NCI-H1048 (cell line): ENCODE results near the gene PIP4P1.
"Not testable (repeated sequence)": the region's sequence is repeated elsewhere in the genome, so short reads cannot be mapped to it uniquely, and the experiment has no call there.

Experiments
- DNase-seq: peaks from one replicate; lab custom pipeline; 2025; lab: John Stamatoyannopoulos, UW

The PIP4P1 gene

DNA sequence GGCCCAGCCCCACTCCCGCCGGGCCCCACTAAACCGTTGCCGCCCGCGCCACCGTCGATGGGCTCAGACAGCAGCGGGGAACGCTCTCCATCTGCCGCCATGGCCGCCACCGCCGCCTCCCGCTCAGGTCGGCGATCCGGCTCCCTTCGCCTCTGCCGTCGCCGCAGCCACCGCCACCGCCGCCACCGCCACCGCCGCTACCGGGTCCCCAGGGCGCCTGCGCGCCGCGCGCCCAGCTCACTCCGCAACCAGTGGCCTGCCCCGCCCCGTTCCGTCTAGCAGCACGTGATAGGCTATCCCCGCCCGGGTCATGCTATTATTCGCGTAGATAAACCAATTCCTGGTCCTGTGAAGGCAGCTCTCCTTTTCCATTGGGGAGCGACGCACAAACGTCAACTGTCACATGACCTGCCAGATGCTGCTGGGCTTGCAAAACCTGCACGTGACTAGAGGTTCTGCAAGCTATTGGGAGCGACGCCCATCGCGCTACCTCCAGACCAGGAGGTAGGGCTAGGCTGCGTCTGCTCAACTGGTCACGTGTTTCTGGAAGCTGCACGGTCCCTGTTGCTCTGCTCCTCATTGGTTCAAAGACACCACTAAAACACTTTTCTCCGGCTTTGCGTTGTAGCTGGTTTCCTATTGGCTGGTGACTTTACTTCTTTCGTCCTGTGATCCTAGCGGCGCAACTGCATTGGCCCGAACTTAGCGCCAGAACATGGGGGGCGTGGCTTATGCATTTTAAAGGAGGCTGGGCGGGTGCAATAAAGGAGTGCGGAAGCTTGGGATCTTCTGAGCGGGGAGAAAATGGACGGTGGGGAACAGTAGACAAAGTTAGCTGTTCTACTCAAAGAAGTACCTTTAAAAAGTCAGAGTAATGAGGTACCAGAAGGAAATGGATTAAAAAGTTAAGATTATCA, at the start of gene PIP4P1:
Gene PIP4P1 (minus strand): TSS at position 210 of the 917 bp plus-strand sequence. CDS start 109 bp downstream, at position 101.
- peak; percentile 96 for DNase-seq

DNA sequence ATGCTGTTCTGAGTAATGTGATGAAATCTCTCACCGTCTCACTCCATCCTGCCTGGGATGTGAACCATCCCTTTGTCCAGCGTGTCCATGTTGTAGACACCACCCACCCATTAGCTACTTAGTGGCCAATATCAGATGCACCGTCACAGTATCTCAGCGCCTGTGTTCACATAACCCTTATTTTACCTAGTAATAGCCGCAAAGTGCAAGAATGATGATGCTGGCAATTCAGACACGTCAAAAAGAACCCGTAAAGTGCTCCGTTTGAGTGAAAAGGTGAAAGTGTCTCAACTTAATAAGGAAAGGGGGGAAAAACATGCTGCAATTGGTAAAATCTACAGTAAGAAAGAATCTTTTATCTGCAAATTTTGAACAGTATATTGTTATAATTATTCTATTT, 47.1 kb upstream of the PIP4P1 start:
- no peak for DNase-seq

- not testable (repeated sequence) for DNase-seq
These were observed 46.3 kb upstream of the PIP4P1 start for GRCh38 chr14:20507537-20507936.

- DNase-seq: not testable (repeated sequence)
These were observed 45.5 kb upstream of the PIP4P1 start for GRCh38 chr14:20506752-20507151.

DNA sequence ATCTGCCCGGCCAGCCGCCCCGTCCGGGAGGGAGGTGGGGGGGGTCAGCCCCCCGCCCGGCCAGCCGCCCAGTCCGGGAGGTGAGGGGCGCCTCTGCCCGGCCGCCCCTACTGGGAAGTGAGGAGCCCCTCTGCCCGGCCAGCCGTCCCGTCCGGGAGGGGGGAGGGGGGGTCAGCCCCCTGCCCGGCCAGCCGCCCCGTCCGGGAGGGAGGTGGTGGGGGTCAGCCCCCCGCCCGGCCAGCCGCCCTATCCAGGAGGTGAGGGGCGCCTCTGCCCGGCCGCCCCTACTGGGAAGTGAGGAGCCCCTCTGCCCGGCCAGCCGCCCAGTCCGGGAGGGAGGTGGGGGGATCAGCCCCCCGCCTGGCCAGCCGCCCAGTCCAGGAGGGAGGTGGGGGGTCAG, 45.0 kb upstream of the PIP4P1 start:
- DNase-seq: not testable (repeated sequence)

DNA sequence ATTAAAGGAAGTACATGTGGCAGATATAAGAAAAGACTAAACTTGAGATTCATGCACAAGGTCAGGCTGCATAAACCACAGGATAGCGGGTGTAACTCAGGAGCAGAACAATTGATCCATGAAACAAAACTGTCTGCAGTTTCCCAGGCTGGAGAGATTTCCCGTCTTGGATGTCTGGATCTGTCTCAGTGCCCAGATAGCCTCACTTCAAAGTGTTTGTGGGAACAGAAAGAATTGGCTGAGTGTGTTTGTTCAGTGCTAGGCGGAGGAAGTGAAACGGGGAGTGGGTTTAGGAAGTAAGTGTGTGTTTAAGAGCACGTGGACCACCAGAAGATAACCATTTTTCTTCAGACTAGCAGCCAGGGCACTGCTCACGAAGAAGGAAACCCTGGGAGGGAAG, 42.7 kb upstream of the PIP4P1 start:
- DNase-seq: no peak

DNA sequence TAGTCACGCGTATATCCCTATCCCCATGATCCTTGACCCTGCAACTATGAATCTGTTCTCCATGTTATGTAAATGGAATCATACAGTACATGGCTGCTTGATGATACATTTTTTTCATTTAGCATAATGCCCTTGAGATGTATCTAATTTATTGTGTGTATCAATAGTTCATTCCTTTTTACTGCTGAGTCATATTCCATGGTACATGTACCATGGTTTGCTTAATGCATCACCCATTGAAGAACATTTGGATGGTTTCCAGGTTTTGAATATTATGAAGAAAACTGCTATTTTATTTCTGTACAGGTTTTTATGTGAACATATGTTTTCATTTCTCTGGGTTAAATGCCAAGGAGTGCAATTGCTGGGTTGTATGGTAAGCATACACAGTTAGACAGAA, 40.1 kb upstream of the PIP4P1 start:
- no peak for DNase-seq

DNA sequence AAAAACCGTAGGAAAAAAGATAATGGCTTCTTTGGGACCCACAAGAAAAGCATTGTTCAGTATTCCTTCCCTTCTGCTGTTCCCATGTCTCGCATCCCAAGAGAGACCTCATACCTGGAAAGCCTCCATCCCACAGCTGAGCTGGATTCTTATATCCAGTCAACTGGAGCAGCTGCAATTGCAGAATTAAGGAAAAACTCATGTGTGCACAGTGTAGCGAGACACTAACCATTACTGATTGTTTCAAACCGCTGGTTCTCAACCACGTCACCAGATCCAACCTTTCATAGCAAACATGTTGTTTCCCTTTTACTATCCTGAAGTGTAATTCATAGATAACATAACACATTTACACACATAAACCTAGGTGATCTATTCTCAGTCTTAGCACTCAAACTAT, 38.6 kb upstream of the PIP4P1 start:
- no peak for DNase-seq

GRCh38 chr14:20499108-20499507, 37.9 kb upstream of the PIP4P1 start:
- DNase-seq: no peak

DNA sequence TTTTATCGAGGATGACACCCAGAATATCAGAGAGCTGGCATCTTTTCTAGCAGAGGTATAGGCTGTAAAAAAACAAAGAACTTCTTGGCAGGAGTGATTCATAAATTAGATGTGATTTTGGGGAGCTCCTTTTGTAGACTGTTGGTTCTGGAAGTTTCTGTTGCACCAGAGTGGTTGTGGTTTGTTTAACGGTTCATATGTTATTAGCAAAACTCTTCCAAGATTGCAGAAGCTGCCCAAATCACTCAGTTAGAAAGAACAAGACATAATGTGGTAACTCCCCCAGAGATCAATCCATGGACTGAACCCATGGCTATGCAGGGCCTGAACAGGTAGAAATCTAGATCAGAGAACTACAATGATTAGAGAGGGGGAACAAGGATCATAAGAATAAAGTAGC, 37.4 kb upstream of the PIP4P1 start:
- no peak for DNase-seq

DNA sequence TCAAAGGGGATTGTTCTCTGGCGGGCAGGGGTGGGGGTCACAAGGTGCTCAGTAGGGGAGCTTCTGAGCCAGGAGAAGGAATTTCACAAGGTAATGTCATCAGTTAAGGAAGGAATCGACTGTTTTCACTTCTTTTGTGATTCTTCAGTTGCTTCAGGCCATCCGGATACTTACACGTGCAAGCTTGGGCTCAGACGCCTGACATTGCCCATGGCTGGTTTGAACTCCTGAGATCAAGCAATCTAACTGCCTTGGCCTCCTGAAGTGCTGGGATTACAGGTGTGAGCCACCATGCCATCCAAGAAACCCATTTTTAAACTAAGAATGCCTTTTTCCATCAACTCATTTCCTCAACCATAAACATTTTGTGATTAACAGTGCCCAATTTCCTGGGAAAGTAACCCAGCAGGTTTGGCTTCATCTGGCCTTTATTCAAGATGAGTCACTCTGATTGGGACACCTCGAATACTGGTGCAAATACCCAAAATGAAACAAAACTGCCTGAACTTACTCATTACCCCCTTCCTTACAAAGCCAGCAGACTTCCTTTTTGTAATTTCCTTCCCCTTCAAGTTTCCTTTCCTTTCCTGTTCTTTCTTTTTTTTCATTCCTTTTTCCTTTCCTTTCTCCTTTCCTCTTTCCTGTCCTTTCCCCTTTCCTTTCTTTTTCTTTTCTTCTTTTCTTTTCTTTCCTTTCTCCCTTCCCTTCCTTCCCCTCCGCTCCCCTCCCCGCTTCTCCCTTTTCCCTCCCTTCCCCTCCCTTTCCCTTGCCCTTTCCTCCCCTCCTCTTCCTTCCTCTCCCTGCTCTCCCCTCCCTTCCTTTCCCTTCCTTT, 33.9 kb upstream of the PIP4P1 start:
- no peak for DNase-seq

GRCh38 chr14:20493634-20494033, 32.4 kb upstream of the PIP4P1 start:
- no peak for DNase-seq

DNA sequence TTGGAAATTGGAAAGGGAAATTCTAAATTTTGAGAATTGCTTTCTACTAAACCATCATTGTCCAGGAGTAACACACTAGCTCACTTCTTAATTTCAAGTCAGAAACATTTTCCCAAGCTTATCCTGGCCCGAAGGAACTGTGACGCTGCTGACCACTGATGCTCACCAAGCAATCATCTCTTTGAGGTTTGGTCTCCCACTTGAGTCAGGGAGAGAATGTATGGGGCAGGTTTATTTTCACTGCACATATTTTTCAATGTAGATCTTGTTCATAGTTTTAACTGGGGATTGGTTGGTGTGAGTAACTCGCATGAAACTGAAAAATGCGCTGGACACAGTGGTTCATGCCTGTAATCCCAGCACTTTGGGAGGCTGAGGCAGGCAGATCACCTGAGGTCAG, 31.3 kb upstream of the PIP4P1 start:
- DNase-seq: no peak

GRCh38 chr14:20490563-20490962, 29.3 kb upstream of the PIP4P1 start:
- no peak for DNase-seq

- DNase-seq: no peak
These were observed 28.1 kb upstream of the PIP4P1 start for GRCh38 chr14:20489093-20489994.

GRCh38 chr14:20487396-20487725, 26.1 kb upstream of the PIP4P1 start:
- DNase-seq: no peak

GRCh38 chr14:20486684-20487395, 25.6 kb upstream of the PIP4P1 start:
- DNase-seq: no peak

- no peak for DNase-seq
These were observed 24.7 kb upstream of the PIP4P1 start for GRCh38 chr14:20485900-20486299.

DNA sequence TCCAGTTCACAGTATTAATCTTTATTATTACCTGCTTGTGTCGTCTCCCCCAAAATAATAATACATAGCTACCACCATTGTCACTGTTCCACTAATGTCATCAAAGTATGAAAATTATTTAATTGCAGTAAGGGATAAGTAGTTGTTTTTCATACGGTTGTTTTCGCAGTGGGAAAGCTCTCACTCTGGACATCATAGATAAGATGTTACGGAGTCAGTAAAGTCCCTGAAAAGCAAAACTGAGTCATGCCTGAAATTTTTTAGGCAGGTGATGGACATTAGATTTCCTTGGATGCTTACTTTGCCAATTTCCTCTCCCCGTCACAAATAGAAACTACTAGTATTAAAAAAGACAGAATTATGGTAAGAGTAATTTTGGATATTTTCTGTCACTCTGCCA, 21.1 kb upstream of the PIP4P1 start:
- no peak for DNase-seq

DNA sequence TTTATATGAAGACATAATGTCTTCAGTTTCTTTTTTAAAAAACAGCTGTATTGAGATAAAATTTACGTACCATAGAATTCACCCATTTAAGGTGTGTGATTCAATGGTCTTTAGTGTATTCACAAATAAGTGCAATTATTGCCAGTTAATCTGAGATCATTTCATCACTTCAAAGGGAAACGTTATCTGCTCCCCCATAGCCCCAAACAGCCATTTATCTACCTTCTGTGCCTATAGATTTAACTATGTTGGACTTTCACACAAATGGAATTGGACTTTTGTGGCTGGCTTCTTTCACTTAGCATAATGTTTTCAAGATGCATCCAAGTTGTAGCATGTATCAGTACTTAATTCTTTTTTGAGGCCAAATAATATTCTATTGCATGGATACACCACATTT, 17.7 kb upstream of the PIP4P1 start:
- no peak for DNase-seq

GRCh38 chr14:20477211-20477876, 16.1 kb upstream of the PIP4P1 start:
- no peak for DNase-seq
